SKM-1 (cell line): ENCODE data around the gene NUTM2B.
"Not testable (repeated sequence)": the region's sequence is repeated elsewhere in the genome, so short reads cannot be mapped to it uniquely, and the experiment has no call there.

Experiments
- DNase-seq: peaks from one replicate; lab custom pipeline; 2025; ENCODE audit not compliant: unreplicated experiment; lab: John Stamatoyannopoulos, UW

The NUTM2B gene

GRCh38 chr10:79702927-79703326 is at the start of gene NUTM2B:
Gene NUTM2B, plus strand, starts transcription at chr10:79703227. Its CDS starts 383 bp downstream, at chr10:79703610.
- DNase-seq, result not testable (repeated sequence)

- not testable (repeated sequence) for DNase-seq
These were observed 39.7 kb upstream of the NUTM2B start for GRCh38 chr10:79663287-79663686.

GRCh38 chr10:79664686-79665085 is 38.3 kb upstream of the NUTM2B start:
- not testable (repeated sequence) for DNase-seq

GRCh38 chr10:79669248-79669788 is 33.7 kb upstream of the NUTM2B start:
- DNase-seq, result not testable (repeated sequence)

GRCh38 chr10:79674878-79675277 is 28.1 kb upstream of the NUTM2B start:
- not testable (repeated sequence) for DNase-seq

GRCh38 chr10:79683026-79683883 is 19.8 kb upstream of the NUTM2B start:
- DNase-seq, result not testable (repeated sequence)

GRCh38 chr10:79683884-79684720 is 18.9 kb upstream of the NUTM2B start:
- not testable (repeated sequence) for DNase-seq

- DNase-seq, result not testable (repeated sequence)
These were observed 17.9 kb upstream of the NUTM2B start for GRCh38 chr10:79685044-79685685.

- not testable (repeated sequence) for DNase-seq
These were observed 16.4 kb upstream of the NUTM2B start for GRCh38 chr10:79686595-79686994.

GRCh38 chr10:79687406-79688150 is 15.4 kb upstream of the NUTM2B start:
- not testable (repeated sequence) for DNase-seq

- not testable (repeated sequence) for DNase-seq
These were observed 14.2 kb upstream of the NUTM2B start for GRCh38 chr10:79688798-79689197.

- DNase-seq, result not testable (repeated sequence)
These were observed 6.4 kb upstream of the NUTM2B start for GRCh38 chr10:79696596-79696995.

- DNase-seq, result not testable (repeated sequence)
These were observed 5.9 kb upstream of the NUTM2B start for GRCh38 chr10:79697141-79697540.

GRCh38 chr10:79700381-79700944 is 2.6 kb upstream of the NUTM2B start:
- DNase-seq, result not testable (repeated sequence)

GRCh38 chr10:79707017-79707416 is 4.0 kb downstream of the NUTM2B start:
- DNase-seq, result not testable (repeated sequence)

GRCh38 chr10:79714976-79715375 is 11.9 kb downstream of the NUTM2B start:
- not testable (repeated sequence) for DNase-seq

GRCh38 chr10:79716917-79717579 is 14.0 kb downstream of the NUTM2B start:
- DNase-seq, result not testable (repeated sequence)

GRCh38 chr10:79720000-79720399 is 17.0 kb downstream of the NUTM2B start:
- DNase-seq, result not testable (repeated sequence)

- not testable (repeated sequence) for DNase-seq
These were observed 23.6 kb downstream of the NUTM2B start for GRCh38 chr10:79726620-79727019.
